ENCODE measurements around the gene MOSMO.
A peak's percentile ranks its signal among the peaks of the same experiment; 100 is the strongest.

The MOSMO gene

GRCh38 chr16:22116095-22116700 is 108.3 kb downstream of the MOSMO start:
- no peak for TF ChIP-seq CTCF (IDR thresholded peaks at IDR 0.05; ENCODE audit: low read depth, low read length, missing control alignments)
- H3K4me3 ChIP-seq (replicated peaks; ENCODE audit: low read depth, low read length) = no peak overlapping the region
- no peak for DNase-seq (ENCODE audit: extremely low read depth, low read depth)

DNA sequence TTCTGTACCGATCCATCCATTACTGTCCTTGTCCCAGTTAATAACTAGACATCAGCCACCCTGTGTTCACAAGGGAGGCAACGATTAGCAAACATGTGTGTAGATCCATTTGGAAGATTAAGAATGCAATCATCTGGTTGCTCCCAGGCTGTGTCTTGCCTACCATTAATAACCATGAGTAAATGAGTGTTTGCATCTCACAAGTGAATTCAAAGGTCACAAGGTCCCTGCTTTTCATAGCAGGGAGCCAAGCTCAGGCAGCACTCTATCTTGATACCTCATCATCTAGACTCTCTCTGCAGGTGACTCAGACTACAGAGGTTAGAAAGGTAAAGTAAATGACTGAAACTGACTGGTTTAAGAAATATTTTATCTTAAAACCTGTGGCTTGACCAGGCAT is 109.7 kb downstream of the MOSMO start:
- TF ChIP-seq CTCF (IDR thresholded peaks at IDR 0.05; ENCODE audit: low read depth, low read length, missing control alignments) = no peak
- DNase-seq (ENCODE audit: extremely low read depth, low read depth) = no peak
- H3K4me3 ChIP-seq (replicated peaks; ENCODE audit: low read depth, low read length) = no peak overlapping the region

DNA sequence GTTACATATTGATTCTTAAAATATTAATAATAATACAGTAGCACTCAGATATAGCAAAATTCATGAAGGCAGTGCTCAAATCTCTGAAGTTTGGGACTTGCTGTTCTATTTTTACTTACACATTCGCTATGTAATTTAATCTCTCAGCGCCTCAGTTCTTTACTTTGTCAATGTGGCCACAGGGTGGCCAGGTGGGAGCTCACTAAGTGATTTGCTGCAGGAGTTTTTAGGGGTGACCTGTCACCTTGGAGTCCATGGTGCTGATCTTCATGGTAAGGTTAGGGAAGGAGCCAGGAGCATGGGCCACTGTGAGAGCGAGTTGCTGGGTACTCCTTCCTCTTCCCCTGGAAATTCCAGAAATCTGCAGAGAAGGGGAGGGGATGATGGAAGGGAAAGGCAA is 112.5 kb downstream of the MOSMO start:
- no peak overlapping the region for H3K4me3 ChIP-seq (replicated peaks; ENCODE audit: low read depth, low read length)
- no peak for TF ChIP-seq CTCF (IDR thresholded peaks at IDR 0.05; ENCODE audit: low read depth, low read length, missing control alignments)
- no peak for DNase-seq (ENCODE audit: extremely low read depth, low read depth)

- TF ChIP-seq CTCF (IDR thresholded peaks at IDR 0.05; ENCODE audit: low read depth, low read length, missing control alignments) = no peak
- no peak for DNase-seq (ENCODE audit: extremely low read depth, low read depth)
- no peak overlapping the region for H3K4me3 ChIP-seq (replicated peaks; ENCODE audit: low read depth, low read length)
These were observed 114.3 kb downstream of the MOSMO start for GRCh38 chr16:22122239-22122638.

DNA sequence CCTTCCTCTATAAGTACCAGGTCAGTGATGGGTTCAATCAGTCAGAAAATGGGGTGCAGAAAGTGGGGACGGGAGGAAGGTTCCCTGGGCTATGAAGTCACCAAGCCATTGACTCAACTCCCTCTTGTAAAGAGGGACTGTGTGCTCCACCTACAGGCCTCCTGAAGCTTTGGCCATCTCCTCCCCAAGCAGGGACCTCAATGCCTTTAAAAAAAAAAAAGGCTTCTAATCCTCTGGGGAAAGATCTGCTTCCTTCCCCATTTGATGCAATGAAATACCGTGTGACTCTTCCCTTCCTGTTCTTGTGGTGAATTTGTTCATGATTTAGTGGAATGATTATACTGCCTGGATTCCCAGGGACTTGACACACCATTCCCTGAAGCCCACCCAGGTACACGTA is 115.2 kb downstream of the MOSMO start:
- no peak for DNase-seq (ENCODE audit: extremely low read depth, low read depth)
- H3K4me3 ChIP-seq (replicated peaks; ENCODE audit: low read depth, low read length) = no peak overlapping the region
- TF ChIP-seq CTCF (IDR thresholded peaks at IDR 0.05; ENCODE audit: low read depth, low read length, missing control alignments) = peak; percentile 9

GRCh38 chr16:22123759-22124490 is 116.0 kb downstream of the MOSMO start:
- H3K4me3 ChIP-seq (replicated peaks; ENCODE audit: low read depth, low read length) = no peak overlapping the region
- TF ChIP-seq CTCF (IDR thresholded peaks at IDR 0.05; ENCODE audit: low read depth, low read length, missing control alignments) = no peak
- DNase-seq (ENCODE audit: extremely low read depth, low read depth) = no peak

Data from HFF-Myc (cell line).